Stimulated activated naive CD8-positive, alpha-beta T cell treated with anti-CD3 and anti-CD28 coated beads, Interleukin-15, Interleukin-2, amounts not matched to agents 100 U/mL and 50 U/mL, for 24 hours (primary cell): ENCODE results near the gene MAD2L2.

ENCODE experiments used
- ATAC-seq: fragments of 150-1000 bp; cut with Tn5 transposase; one replicate; pipeline ENCODE4 v1.10.0; 2021
- DNase-seq: peaks from one replicate; pipeline ENCODE4 v3.0.0; 2021

The MAD2L2 gene

GRCh38 chr1:11629184-11630016, 51.5 kb downstream of the MAD2L2 start:
- ATAC-seq (no peak), DNase-seq (no peak)

DNA sequence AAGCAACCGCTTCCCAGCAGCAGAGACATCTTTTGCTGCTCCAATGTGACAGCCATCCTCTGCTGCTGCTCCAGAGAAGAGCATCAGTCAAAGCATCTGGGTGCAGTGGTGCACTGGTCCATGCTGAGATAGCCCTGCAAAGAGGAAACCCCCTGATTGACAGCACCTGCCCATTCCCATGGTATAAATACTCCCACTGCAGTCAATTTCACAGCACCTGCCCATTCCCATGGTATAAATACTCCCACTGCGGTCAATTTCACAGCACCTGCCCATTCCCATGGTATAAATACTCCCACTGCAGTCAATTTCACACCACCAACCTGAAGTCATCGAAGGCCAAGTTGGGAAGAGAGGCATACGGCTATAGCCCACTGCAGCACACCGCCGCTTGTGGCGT, 52.2 kb downstream of the MAD2L2 start:
- no peak for ATAC-seq
- DNase-seq: no peak

DNA sequence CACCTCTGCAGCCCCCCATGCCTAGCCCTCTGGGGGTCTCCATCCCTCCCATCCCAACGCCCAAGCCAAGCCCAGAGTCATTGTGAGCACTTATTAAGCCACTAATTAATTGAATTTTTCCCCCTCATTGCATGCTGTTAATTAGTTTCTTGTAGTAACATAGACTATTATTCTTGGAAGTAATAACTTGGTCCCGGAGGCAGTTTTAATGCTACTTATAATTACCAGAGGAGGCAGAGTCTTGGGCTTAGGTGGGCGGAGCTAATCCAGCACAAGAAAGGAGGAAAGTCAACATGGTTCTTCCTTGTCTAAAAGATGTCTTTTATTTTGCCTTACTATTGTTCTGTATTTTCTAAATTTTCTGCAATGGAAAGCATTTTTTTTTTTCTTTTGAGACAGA, 54.4 kb downstream of the MAD2L2 start:
- ATAC-seq (no peak), DNase-seq (no peak)
